A673 (cell line): ENCODE measurements around the gene GSTA1.

ENCODE experiments used
- EZH2 ChIP-seq: fragments of 200-600 bp; sonication (generic); IDR thresholded peaks from 2 replicates; pipeline ENCODE4 v1.6.1; 2017; ENCODE audit warnings: borderline replicate concordance, low read depth, mild to moderate bottlenecking, mixed read lengths, antibody characterized with exemption, low read length; ENCODE audit not compliant: poor library complexity, severe bottlenecking
- TF ChIP-seq, protein P1 (sequence below): fragments of 300-800, 200-600 bp; sonication (generic); conservative IDR thresholded peaks from 2 replicates; pipeline ENCODE4 v1.5.1; 2017; ENCODE audit warnings: low read depth, mild to moderate bottlenecking, antibody characterized with exemption, low read length, moderate library complexity, mixed read lengths

DNA sequence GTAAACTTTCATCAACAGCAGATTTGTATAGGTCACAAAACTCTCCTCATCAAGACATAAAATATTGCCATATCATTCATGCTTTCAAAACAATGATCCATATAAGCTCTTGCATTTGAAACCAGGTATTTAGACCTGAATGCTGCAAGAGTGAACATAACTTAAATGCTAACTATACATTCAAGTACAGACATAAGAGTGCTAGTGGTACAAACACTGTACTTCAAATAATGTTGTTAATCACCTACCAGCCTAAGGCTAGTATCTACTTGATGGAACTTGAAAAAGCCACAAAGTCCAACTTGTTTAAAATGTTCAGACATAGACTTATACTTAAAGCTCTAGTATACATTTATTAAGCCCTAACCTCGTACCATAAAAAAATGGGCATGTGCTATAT lies 24.4 kb downstream of the GSTA1 start:
- TF ChIP-seq, protein P1, sequence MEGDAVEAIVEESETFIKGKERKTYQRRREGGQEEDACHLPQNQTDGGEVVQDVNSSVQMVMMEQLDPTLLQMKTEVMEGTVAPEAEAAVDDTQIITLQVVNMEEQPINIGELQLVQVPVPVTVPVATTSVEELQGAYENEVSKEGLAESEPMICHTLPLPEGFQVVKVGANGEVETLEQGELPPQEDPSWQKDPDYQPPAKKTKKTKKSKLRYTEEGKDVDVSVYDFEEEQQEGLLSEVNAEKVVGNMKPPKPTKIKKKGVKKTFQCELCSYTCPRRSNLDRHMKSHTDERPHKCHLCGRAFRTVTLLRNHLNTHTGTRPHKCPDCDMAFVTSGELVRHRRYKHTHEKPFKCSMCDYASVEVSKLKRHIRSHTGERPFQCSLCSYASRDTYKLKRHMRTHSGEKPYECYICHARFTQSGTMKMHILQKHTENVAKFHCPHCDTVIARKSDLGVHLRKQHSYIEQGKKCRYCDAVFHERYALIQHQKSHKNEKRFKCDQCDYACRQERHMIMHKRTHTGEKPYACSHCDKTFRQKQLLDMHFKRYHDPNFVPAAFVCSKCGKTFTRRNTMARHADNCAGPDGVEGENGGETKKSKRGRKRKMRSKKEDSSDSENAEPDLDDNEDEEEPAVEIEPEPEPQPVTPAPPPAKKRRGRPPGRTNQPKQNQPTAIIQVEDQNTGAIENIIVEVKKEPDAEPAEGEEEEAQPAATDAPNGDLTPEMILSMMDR, result no peak
- TF ChIP-seq EZH2, result no peak
